Kidney (tissue), 14 donors: ENCODE measurements around the gene ARAP1. TPM values are rescaled to one million over a fixed set of nuclear protein-coding genes. Genes with fewer than 3 reads are reported as not detected.

Experiments
- DNase-seq, 5 donors: peaks; one replicate each; pipeline ENCODE4 v3.0.0-alpha.2; 2013 to 2020
- FAIRE-seq: peaks from 2 replicates; lab custom pipeline; 2012; peaks lifted over from hg19 to GRCh38; lab: Jason Lieb, UNC
- H3K27ac ChIP-seq, 2 donors: one replicate each; pipeline ENCODE4 v1.7.0; 2013; ENCODE audit warnings: low read depth in 2 of 2, low read length in 2 of 2, inconsistent platforms in 1 of 2
- H3K27me3 ChIP-seq: one replicate; pipeline ENCODE4 v1.7.1; 2013; ENCODE audit warnings: low read length, inconsistent platforms; ENCODE audit not compliant: control insufficient read depth, insufficient read depth
- H3K36me3 ChIP-seq, 3 donors: one replicate each; pipeline versions ENCODE4 v1.7.0 to v1.7.1; 2013; ENCODE audit warnings: low read length in 3 of 3, control low read depth in 1 of 3, inconsistent platforms in 1 of 3; ENCODE audit not compliant: insufficient read depth in 3 of 3, control insufficient read depth in 2 of 3
- H3K4me1 ChIP-seq, 3 donors: one replicate each; pipeline versions ENCODE4 v1.7.0 to v1.7.1; 2013; ENCODE audit warnings: low read length in 3 of 3, inconsistent platforms in 1 of 3, low read depth in 1 of 3; ENCODE audit not compliant: control insufficient read depth in 2 of 3, insufficient read depth in 2 of 3
- H3K4me3 ChIP-seq, 3 donors: one replicate each; pipeline versions ENCODE4 v1.7.0 to v1.8.1; 2013; ENCODE audit warnings: low read length in 3 of 3, control low read depth in 1 of 3, inconsistent platforms in 1 of 3
- H3K9ac ChIP-seq, 3 donors: one replicate each; pipeline versions ENCODE4 v1.7.0 to v1.7.1; 2013; ENCODE audit warnings: low read length in 3 of 3, control low read depth in 1 of 3, inconsistent platforms in 1 of 3
- H3K9me3 ChIP-seq, 3 donors: one replicate each; pipeline versions ENCODE4 v1.7.0 to v1.7.1; 2013; ENCODE audit warnings: low read length in 3 of 3, control low read depth in 1 of 3, inconsistent platforms in 1 of 3; ENCODE audit not compliant: control insufficient read depth in 2 of 3, insufficient read depth in 1 of 3
- intact Hi-C: fragments of 100-400 bp; cut with DNase I; formaldehyde crosslinking; loops from one replicate; pipeline ENCODE4 v1.11.1; 2022
- polyA plus RNA-seq: library from polyadenylated mRNA; stranded (reverse); fragments of 350-450 nt; fragmentation: Illumina TruSeq; extraction: RNeasy Lipid Tissue Mini Kit (QIAGEN cat#74804); gene quantifications from one replicate; pipeline ENCODE4 v1.2.3, GENCODE V29; 2014; ENCODE audit warnings: low read depth, low replicate concordance; ENCODE audit not compliant: insufficient read depth
- total RNA-seq: library from RNA; stranded (reverse); fragmentation: NEBNext Ultra II Directional; extraction: Animal tissue kit (Norgen Biotek cat#: 25700); gene quantifications from one replicate; pipeline ENCODE4 v1.2.1, GENCODE V29; 2021
- TF ChIP-seq, protein P1 (sequence below): IDR thresholded peaks from 3 replicates; pipeline ENCODE4 v1.5.1; 2012; ENCODE audit warnings: mild to moderate bottlenecking, moderate library complexity, borderline replicate concordance; ENCODE audit not compliant: insufficient read depth; ENCODE audit errors: extremely low read depth
- donor health status: control.
- donor health status: control.
- donor health status: control.
- donor health status: control.
- donor health status: control.
- donor health status: DM: yes; HTN: yes; CAD: no.
- donor health status: Normal renal cell carcinoma (clear cell type).

The ARAP1 gene
- total and polyA plus RNA-seq, 2 donors from 2014 or later, result 58.2 to 80.8 TPM

- H3K9me3 ChIP-seq, result no peaks in the 10 kb centered on the region
- no peaks in the 10 kb centered on the region for H3K36me3 ChIP-seq
- H3K4me3 ChIP-seq, result no peak overlapping the region
- TF ChIP-seq, protein P1, sequence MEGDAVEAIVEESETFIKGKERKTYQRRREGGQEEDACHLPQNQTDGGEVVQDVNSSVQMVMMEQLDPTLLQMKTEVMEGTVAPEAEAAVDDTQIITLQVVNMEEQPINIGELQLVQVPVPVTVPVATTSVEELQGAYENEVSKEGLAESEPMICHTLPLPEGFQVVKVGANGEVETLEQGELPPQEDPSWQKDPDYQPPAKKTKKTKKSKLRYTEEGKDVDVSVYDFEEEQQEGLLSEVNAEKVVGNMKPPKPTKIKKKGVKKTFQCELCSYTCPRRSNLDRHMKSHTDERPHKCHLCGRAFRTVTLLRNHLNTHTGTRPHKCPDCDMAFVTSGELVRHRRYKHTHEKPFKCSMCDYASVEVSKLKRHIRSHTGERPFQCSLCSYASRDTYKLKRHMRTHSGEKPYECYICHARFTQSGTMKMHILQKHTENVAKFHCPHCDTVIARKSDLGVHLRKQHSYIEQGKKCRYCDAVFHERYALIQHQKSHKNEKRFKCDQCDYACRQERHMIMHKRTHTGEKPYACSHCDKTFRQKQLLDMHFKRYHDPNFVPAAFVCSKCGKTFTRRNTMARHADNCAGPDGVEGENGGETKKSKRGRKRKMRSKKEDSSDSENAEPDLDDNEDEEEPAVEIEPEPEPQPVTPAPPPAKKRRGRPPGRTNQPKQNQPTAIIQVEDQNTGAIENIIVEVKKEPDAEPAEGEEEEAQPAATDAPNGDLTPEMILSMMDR, result no peak
- H3K27ac ChIP-seq, result no peak overlapping the region
- H3K4me1 ChIP-seq, result peaks cover 0 to 13% (median 12%) of the 10 kb centered on the region in 3 donors
- H3K9ac ChIP-seq, result no peak overlapping the region
- intact Hi-C loops, result no loop called here
- FAIRE-seq (no peak), DNase-seq (no peak)
- no peaks in the 10 kb centered on the region for H3K27me3 ChIP-seq
These were observed 15.2 kb upstream of the ARAP1 start for GRCh38 chr11:72767203-72768062.

GRCh38 chr11:72766152-72766902 lies 14.1 kb upstream of the ARAP1 start:
- Histone ChIP-seq H3K9ac (no peak overlapping the region), H3K27ac (no peak overlapping the region), H3K36me3 (no peaks in the 10 kb centered on the region), H3K4me1 (peaks cover 0 to 13% (median 12%) of the 10 kb centered on the region in 3 donors), H3K27me3 (no peaks in the 10 kb centered on the region), H3K4me3 (no peak overlapping the region), H3K9me3 (no peaks in the 10 kb centered on the region)
- intact Hi-C loops, result no loop called here
- FAIRE-seq (no peak), DNase-seq (no peak)
- TF ChIP-seq, protein P1, result no peak

DNA sequence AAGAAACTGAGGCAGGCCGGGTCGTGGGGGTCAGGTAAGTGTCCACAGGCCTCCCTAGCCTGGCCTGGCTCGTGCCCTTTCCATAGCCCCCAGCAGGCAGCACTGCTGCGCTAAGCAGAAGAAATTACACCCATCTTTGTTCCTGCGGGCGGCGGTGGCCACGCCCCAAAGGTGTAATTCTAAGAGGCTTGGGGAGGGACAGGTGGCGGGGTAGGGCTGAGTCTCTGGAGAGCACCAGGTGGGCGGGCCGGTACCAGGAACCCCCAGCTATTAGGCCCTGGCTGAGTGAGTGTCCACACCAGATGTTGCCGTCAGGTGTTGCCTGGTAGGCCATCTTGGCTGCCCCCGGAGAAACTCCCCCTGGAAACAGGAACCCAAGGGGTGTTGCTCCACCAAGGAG lies 12.3 kb upstream of the ARAP1 start:
- TF ChIP-seq, protein P1, result no peak
- DNase-seq (no peak), FAIRE-seq (no peak)
- intact Hi-C loops, result no loop called here
- Histone ChIP-seq H3K27me3 (no peaks in the 10 kb centered on the region), H3K4me1 (peaks cover 0 to 13% (median 13%) of the 10 kb centered on the region in 3 donors), H3K4me3 (no peak overlapping the region), H3K9me3 (no peaks in the 10 kb centered on the region), H3K36me3 (no peaks in the 10 kb centered on the region), H3K27ac (no peak overlapping the region), H3K9ac (no peak overlapping the region)
